ENCODE data around the gene KIT. TPM values are rescaled to one million over a fixed set of nuclear protein-coding genes. Genes with fewer than 3 reads are reported as not detected.

Gene KIT
- total and polyA plus RNA-seq, 2 of the 13 experiments (the other 11 are each of a cell fraction or from before 2014, with no cell fraction given) = not detected

DNA sequence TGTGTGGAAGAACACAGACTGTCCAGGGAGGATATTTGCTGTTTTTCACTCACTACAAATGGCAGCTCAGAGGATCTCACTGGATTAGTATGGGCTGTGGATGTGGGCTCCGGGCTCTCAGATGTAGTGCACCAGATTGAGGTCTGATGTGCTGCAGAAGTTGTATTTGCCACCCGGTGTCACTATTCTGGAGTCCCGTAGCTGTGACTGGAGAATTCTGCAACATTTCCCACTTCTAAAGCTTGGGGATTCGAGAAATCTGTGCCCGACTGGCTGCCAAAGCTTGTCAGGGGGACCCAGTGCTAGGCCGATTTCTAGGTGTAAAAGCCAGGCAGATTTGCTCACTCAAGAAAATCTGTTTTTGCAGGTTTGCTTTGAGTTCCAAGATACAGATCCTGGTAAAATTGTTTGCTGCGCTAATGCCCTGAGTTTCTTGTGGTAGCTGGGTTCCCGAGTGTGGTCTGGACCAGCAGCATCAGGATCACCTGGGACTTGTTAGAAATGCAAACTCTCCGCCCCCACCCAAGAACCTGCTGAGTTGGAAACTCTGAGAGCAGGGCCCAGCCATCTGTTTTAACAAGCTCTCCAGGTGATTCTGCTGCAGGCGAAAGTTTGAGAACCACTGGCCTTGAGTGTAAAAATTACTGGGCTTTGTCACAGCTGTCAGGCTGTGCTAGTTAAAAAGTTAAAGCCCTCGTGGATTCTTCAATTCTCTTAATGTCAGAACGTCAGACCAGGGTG lies 18.1 kb downstream of the KIT start:
- no peak for FAIRE-seq
- CTCF ChIA-PET (ENCODE audit: low intra/inter-chr PET ratio, low total read pairs) = no interaction called here
- H3K27me3 ChIP-seq (ENCODE audit: control insufficient read depth in 1 of 2, insufficient read depth in 2 of 2, low read length in 2 of 2) = peaks cover 0 to 4% of the 10 kb centered on the region in 2 experiments; a peak in 2 of 5 replicates
- WGBS (ENCODE audit: low lambda C conversion rate) = 27% methylated on average over 10 of the region's 12 CpGs
- in situ Hi-C loops (cut with HindIII; ENCODE audit: extremely low pct_ligation_motif_present, low pct_unique_long_range_greater_than_20kb) (loop anchor here (25.0 kb wide), 1 partner anchor 636 kb away; no protein-coding TSS in a partner anchor), intact Hi-C loops (cut with micrococcal nuclease; ENCODE audit: unreplicated experiment) (no loop called here)
- ATAC-seq = no peak
- POLR2A ChIA-PET = no interaction called here
- H3K9ac ChIP-seq (ENCODE audit: insufficient read depth, low read depth, low read length) = no peak overlapping the region
- no peaks in the 10 kb centered on the region for H3K9me3 ChIP-seq (ENCODE audit: low read length)
- no peaks in the 10 kb centered on the region for H3K4me1 ChIP-seq (ENCODE audit: insufficient read depth, low read length)
- BruUV-seq (replicated peaks) = no TSS peak
- H3K36me3 ChIP-seq (replicated peaks in 1 of 2; ENCODE audit: control insufficient read depth in 1 of 2, insufficient read depth in 2 of 2, low read length in 2 of 2) = no peaks in the 10 kb centered on the region
- H3K4me3 ChIP-seq (replicated peaks in 1 of 3; ENCODE audit: insufficient read depth in 1 of 3, low read depth in 2 of 3, low read length in 3 of 3) = no peak overlapping the region
- no peak overlapping the region for H3K4me2 ChIP-seq (ENCODE audit: low read depth, low read length)
- no peak for DNase-seq (ENCODE audit: low spot score)
- no peak overlapping the region for H2AFZ ChIP-seq (ENCODE audit: low read length)
- no peaks in the 10 kb centered on the region for H3K79me2 ChIP-seq (ENCODE audit: insufficient read depth, low read length)
- H3K27ac ChIP-seq (ENCODE audit: extremely low read length, insufficient read depth, low read length) = no peak overlapping the region
- H4K20me1 ChIP-seq (ENCODE audit: insufficient read depth, low read length) = no peaks in the 10 kb centered on the region
- no peak for TF ChIP-seq ZNF781 (CRISPR knock-in tag; IDR thresholded peaks at IDR 0.05; ENCODE audit: borderline replicate concordance, not compliant biosample characterization)
- TF ChIP-seq, protein P1, sequence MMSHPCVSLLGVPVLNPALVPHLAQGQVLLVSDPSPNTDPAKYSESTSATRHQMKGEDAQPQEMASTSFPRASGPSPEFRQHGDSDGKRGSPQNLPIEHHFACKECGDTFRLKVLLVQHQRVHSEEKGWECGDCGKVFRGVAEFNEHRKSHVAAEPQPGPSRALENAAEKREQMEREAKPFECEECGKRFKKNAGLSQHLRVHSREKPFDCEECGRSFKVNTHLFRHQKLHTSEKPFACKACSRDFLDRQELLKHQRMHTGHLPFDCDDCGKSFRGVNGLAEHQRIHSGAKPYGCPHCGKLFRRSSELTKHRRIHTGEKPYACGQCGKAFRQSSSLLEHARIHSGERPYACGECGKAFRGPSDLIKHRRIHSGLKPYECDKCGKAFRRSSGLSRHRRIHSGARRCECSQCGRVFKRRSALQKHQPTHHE (CRISPR knock-in tag; IDR thresholded peaks at IDR 0.05; ENCODE audit: borderline replicate concordance) = no peak
- TF ChIP-seq CHCHD3 (CRISPR knock-in tag; IDR thresholded peaks at IDR 0.05) = no peak
- TF ChIP-seq NFKB2 (CRISPR knock-in tag; IDR thresholded peaks at IDR 0.05; ENCODE audit: borderline replicate concordance) = no peak
- TF ChIP-seq, protein P2, sequence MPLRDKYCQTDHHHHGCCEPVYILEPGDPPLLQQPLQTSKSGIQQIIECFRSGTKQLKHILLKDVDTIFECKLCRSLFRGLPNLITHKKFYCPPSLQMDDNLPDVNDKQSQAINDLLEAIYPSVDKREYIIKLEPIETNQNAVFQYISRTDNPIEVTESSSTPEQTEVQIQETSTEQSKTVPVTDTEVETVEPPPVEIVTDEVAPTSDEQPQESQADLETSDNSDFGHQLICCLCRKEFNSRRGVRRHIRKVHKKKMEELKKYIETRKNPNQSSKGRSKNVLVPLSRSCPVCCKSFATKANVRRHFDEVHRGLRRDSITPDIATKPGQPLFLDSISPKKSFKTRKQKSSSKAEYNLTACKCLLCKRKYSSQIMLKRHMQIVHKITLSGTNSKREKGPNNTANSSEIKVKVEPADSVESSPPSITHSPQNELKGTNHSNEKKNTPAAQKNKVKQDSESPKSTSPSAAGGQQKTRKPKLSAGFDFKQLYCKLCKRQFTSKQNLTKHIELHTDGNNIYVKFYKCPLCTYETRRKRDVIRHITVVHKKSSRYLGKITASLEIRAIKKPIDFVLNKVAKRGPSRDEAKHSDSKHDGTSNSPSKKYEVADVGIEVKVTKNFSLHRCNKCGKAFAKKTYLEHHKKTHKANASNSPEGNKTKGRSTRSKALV (CRISPR knock-in tag; IDR thresholded peaks at IDR 0.05) = no peak
- TF ChIP-seq, protein P3, sequence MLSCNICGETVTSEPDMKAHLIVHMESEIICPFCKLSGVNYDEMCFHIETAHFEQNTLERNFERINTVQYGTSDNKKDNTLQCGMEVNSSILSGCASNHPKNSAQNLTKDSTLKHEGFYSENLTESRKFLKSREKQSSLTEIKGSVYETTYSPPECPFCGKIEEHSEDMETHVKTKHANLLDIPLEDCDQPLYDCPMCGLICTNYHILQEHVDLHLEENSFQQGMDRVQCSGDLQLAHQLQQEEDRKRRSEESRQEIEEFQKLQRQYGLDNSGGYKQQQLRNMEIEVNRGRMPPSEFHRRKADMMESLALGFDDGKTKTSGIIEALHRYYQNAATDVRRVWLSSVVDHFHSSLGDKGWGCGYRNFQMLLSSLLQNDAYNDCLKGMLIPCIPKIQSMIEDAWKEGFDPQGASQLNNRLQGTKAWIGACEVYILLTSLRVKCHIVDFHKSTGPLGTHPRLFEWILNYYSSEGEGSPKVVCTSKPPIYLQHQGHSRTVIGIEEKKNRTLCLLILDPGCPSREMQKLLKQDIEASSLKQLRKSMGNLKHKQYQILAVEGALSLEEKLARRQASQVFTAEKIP (CRISPR knock-in tag; IDR thresholded peaks at IDR 0.05; ENCODE audit: borderline replicate concordance) = no peak
- TF ChIP-seq ARNT2 (CRISPR knock-in tag; IDR thresholded peaks at IDR 0.05; ENCODE audit: low read depth) = no peak
- TF ChIP-seq, protein P4, sequence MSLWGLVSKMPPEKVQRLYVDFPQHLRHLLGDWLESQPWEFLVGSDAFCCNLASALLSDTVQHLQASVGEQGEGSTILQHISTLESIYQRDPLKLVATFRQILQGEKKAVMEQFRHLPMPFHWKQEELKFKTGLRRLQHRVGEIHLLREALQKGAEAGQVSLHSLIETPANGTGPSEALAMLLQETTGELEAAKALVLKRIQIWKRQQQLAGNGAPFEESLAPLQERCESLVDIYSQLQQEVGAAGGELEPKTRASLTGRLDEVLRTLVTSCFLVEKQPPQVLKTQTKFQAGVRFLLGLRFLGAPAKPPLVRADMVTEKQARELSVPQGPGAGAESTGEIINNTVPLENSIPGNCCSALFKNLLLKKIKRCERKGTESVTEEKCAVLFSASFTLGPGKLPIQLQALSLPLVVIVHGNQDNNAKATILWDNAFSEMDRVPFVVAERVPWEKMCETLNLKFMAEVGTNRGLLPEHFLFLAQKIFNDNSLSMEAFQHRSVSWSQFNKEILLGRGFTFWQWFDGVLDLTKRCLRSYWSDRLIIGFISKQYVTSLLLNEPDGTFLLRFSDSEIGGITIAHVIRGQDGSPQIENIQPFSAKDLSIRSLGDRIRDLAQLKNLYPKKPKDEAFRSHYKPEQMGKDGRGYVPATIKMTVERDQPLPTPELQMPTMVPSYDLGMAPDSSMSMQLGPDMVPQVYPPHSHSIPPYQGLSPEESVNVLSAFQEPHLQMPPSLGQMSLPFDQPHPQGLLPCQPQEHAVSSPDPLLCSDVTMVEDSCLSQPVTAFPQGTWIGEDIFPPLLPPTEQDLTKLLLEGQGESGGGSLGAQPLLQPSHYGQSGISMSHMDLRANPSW (CRISPR knock-in tag; IDR thresholded peaks at IDR 0.05; ENCODE audit: borderline replicate concordance) = no peak
- TF ChIP-seq REPIN1 (CRISPR knock-in tag; IDR thresholded peaks at IDR 0.05; ENCODE audit: borderline replicate concordance, low read depth) = no peak
- no peak for TF ChIP-seq ZNF350 (CRISPR knock-in tag; IDR thresholded peaks at IDR 0.05; ENCODE audit: borderline replicate concordance, low read depth)
- no peak for TF ChIP-seq ZC3H13 (CRISPR knock-in tag; IDR thresholded peaks at IDR 0.05)
- TF ChIP-seq, protein P5, sequence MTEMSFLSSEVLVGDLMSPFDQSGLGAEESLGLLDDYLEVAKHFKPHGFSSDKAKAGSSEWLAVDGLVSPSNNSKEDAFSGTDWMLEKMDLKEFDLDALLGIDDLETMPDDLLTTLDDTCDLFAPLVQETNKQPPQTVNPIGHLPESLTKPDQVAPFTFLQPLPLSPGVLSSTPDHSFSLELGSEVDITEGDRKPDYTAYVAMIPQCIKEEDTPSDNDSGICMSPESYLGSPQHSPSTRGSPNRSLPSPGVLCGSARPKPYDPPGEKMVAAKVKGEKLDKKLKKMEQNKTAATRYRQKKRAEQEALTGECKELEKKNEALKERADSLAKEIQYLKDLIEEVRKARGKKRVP (CRISPR knock-in tag; IDR thresholded peaks at IDR 0.05) = no peak
- no peak for TF ChIP-seq ATF7-NPFF (CRISPR knock-in tag; IDR thresholded peaks at IDR 0.05; ENCODE audit: low read depth)
- no peak for TF ChIP-seq BCL6 (CRISPR knock-in tag; IDR thresholded peaks at IDR 0.05)

Data from HepG2 (cell line).